MM.1S (cell line): Measurements from ENCODE around the gene GAPT.

ENCODE experiments used
- DNase-seq: peaks from one replicate; pipeline ENCODE4 v3.0.0-alpha.2; 2015
- H2AFZ ChIP-seq: fragments of 300-600 bp; sonication (generic); 2 replicates; pipeline ENCODE4 v1.6.0; 2016; ENCODE audit warnings: antibody characterized with exemption, low read length
- H3F3A ChIP-seq: fragments of 300-600 bp; sonication (generic); 2 replicates; pipeline ENCODE4 v1.6.1; 2016; ENCODE audit warnings: mild to moderate bottlenecking, antibody characterized with exemption, low read length, moderate library complexity, mixed read lengths; ENCODE audit not compliant: insufficient read depth
- H3K27ac ChIP-seq: fragments of 300-600 bp; sonication (generic); 2 replicates; pipeline ENCODE4 v1.5.1; 2016; ENCODE audit warnings: mild to moderate bottlenecking, low read length
- H3K27me3 ChIP-seq: fragments of 300-600 bp; sonication (generic); replicated peaks from 2 replicates; pipeline ENCODE4 v1.6.0; 2016; ENCODE audit warnings: low read length; ENCODE audit not compliant: insufficient read depth
- H3K36me3 ChIP-seq: fragments of 300-600 bp; sonication (generic); replicated peaks from 2 replicates; pipeline ENCODE4 v1.6.1; 2016; ENCODE audit warnings: mild to moderate bottlenecking, low read length, mixed read lengths; ENCODE audit not compliant: insufficient read depth
- H3K4me1 ChIP-seq: fragments of 300-600 bp; sonication (generic); 2 replicates; pipeline ENCODE4 v1.6.1; 2016; ENCODE audit warnings: low read length, mixed read lengths
- H3K4me2 ChIP-seq: fragments of 300-600 bp; sonication (generic); 2 replicates; pipeline ENCODE4 v1.6.0; 2016; ENCODE audit warnings: low read depth, low read length
- H3K4me3 ChIP-seq: fragments of 300-600 bp; sonication (generic); 2 replicates; pipeline ENCODE4 v1.5.1; 2016; ENCODE audit warnings: low read length, mixed read lengths
- H3K79me2 ChIP-seq: fragments of 300-600 bp; sonication (generic); 2 replicates; pipeline ENCODE4 v1.6.1; 2016; ENCODE audit warnings: mixed run types, low read length, mixed read lengths
- H3K9ac ChIP-seq: fragments of 300-600 bp; sonication (generic); 2 replicates; pipeline ENCODE4 v1.6.1; 2016; ENCODE audit warnings: low read length, mixed read lengths
- H3K9me2 ChIP-seq: fragments of 300-600 bp; sonication (generic); replicated peaks from 2 replicates; pipeline ENCODE4 v1.6.1; 2016; ENCODE audit warnings: mild to moderate bottlenecking, low read length, mixed read lengths; ENCODE audit not compliant: insufficient read depth
- H3K9me3 ChIP-seq: fragments of 300-600 bp; sonication (generic); replicated peaks from 2 replicates; pipeline ENCODE4 v1.6.1; 2016; ENCODE audit warnings: mild to moderate bottlenecking, low read length, mixed read lengths; ENCODE audit not compliant: insufficient read depth
- H4K20me1 ChIP-seq: fragments of 300-600 bp; sonication (generic); 2 replicates; pipeline ENCODE4 v1.6.1; 2016; ENCODE audit warnings: mild to moderate bottlenecking, low read length, moderate library complexity, mixed read lengths; ENCODE audit not compliant: insufficient read depth
- EZH2 ChIP-seq: fragments of 300-600 bp; sonication (generic); optimal IDR thresholded peaks from 2 replicates; pipeline ENCODE3; 2017; ENCODE audit warnings: low read depth, mild to moderate bottlenecking, antibody characterized with exemption, low read length, mixed read lengths
- EZH2phosphoT487 ChIP-seq: fragments of 300-600 bp; sonication (generic); IDR thresholded peaks from 2 replicates; pipeline ENCODE4 v1.6.1; 2018; ENCODE audit warnings: antibody characterized with exemption, low read length
- TF ChIP-seq, protein P1 (sequence below): fragments of 300-600 bp; sonication (generic); IDR thresholded peaks from 2 replicates; pipeline ENCODE4 v1.5.1; 2016; ENCODE audit warnings: antibody characterized with exemption, low read length, mixed read lengths

GAPT gene

DNA sequence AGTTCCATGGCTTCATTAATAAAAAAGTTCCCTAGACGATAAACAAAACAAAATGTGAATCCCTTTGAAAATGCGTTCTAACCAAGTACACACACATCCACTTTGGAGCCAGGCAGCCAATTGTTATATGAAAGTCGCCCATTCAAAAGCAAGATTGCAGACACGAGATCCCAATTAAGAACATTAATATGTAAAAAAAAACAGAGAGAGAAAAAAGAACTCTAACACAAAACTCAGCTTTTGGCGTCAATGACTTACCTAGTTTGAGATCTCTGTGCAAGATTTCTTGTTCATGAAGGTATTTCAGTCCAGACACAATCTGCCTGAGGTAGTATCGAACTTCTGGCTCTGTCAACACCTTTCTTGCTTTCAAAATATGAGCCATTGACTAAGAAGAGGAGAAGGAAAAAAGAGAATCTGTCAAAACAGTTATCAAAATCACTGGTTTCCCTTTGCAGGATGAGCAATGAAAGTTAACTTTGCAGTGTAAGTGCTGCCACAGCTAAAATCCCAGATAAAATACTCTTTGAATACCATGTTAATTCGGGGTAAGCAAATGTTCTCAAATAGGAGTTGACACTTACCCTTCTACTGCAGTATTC is 33.0 kb upstream of the GAPT start:
- peak overlapping the region; percentile 88 for H3K4me3 ChIP-seq
- peak overlapping the region; percentile 93 for H3K4me2 ChIP-seq
- H4K20me1 ChIP-seq: no peaks in the 10 kb centered on the region
- H3F3A ChIP-seq: peaks cover 3% of the 10 kb centered on the region; the same call in 1 of the 2 replicates
- peaks cover 11% of the 10 kb centered on the region for H3K79me2 ChIP-seq
- no peaks in the 10 kb centered on the region; the same call in 1 of the 2 replicates for H3K36me3 ChIP-seq
- DNase-seq: no peak
- H3K9me2 ChIP-seq: no peaks in the 10 kb centered on the region
- no peak overlapping the region for H2AFZ ChIP-seq
- peaks cover 23% of the 10 kb centered on the region for H3K4me1 ChIP-seq
- no peak overlapping the region for H3K27ac ChIP-seq
- H3K9ac ChIP-seq: peak overlapping the region; percentile 85; the same call in 1 of the 2 replicates
- no peaks in the 10 kb centered on the region for H3K27me3 ChIP-seq
- H3K9me3 ChIP-seq: no peaks in the 10 kb centered on the region
- TF ChIP-seq, protein P1, sequence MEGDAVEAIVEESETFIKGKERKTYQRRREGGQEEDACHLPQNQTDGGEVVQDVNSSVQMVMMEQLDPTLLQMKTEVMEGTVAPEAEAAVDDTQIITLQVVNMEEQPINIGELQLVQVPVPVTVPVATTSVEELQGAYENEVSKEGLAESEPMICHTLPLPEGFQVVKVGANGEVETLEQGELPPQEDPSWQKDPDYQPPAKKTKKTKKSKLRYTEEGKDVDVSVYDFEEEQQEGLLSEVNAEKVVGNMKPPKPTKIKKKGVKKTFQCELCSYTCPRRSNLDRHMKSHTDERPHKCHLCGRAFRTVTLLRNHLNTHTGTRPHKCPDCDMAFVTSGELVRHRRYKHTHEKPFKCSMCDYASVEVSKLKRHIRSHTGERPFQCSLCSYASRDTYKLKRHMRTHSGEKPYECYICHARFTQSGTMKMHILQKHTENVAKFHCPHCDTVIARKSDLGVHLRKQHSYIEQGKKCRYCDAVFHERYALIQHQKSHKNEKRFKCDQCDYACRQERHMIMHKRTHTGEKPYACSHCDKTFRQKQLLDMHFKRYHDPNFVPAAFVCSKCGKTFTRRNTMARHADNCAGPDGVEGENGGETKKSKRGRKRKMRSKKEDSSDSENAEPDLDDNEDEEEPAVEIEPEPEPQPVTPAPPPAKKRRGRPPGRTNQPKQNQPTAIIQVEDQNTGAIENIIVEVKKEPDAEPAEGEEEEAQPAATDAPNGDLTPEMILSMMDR: no peak
- TF ChIP-seq EZH2: no peak
- no peak for TF ChIP-seq EZH2phosphoT487

DNA sequence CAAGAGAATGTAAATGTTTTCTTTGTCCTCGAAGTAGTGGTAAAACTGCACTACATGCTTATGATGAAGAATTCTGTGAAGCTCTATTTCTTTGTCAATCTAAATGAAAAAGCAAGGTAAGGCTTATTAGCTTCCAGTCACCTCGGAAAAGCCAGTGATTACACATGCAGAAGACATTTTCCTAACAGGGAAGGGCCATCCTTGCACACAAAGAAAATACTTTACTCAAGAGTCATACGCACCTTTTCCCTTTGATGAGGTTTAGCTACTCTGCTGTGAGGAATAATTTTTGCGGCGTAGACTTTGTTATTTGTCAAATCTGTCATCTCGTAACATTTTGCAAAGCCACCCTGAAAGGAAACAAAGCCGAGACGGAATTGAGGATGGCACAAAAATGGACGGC is 32.5 kb upstream of the GAPT start:
- peak overlapping the region; percentile 93 for H3K4me2 ChIP-seq
- TF ChIP-seq, protein P1: no peak
- TF ChIP-seq EZH2phosphoT487 (no peak), EZH2 (no peak)
- peaks cover 3% of the 10 kb centered on the region; the same call in 1 of the 2 replicates for H3F3A ChIP-seq
- no peaks in the 10 kb centered on the region for H3K9me3 ChIP-seq
- H3K9me2 ChIP-seq: no peaks in the 10 kb centered on the region
- no peaks in the 10 kb centered on the region for H3K27me3 ChIP-seq
- H3K4me3 ChIP-seq: peak overlapping the region; percentile 88
- no peak overlapping the region for H3K27ac ChIP-seq
- H4K20me1 ChIP-seq: no peaks in the 10 kb centered on the region
- no peak for DNase-seq
- no peaks in the 10 kb centered on the region; the same call in 1 of the 2 replicates for H3K36me3 ChIP-seq
- peak overlapping the region; percentile 85; the same call in 1 of the 2 replicates for H3K9ac ChIP-seq
- H3K4me1 ChIP-seq: peaks cover 23% of the 10 kb centered on the region
- H2AFZ ChIP-seq: no peak overlapping the region
- H3K79me2 ChIP-seq: peaks cover 11% of the 10 kb centered on the region

DNA sequence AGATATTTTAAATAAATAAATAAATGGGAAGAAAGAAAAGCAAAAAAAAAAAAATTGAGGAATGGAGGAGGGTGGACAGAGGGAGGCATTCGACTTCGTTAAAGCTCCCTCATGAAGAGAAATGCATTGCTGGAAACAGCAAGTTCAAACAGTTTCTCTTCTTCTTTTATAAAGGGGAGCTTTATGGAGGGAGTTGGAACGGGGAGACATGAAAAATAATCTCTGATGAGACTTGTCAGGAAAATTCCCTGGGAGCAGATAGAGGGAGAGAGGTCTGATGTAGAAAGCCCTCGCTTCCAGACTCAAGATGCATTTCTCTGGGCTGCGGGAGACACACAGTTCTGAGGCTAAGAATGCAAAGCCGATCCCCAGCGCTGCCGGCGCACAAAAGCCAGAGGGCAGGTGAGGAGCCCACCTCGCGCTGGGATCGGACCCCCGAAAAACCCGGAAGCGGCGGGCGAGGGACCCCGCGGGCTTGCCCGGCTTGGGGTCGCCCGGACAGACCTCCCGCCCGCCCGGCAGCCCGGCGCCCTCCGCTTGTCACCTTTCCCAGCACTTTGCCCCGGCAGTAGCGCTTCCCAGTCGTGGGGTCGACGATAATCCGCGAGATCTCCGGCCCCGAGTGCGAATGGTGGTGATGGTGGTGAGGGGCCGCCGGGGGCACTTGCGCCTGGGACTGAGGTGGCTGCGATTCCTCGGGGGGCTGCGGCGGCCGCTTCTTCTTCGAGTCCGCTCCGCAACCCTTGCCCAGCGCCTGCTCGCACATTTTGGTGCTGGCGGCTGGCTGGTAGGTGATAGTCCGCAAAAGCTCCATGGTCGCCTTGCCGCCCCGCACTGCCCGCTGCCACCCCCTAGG is 31.9 kb upstream of the GAPT start:
- Histone ChIP-seq H3K4me3 (peak overlapping the region; percentile 88), H2AFZ (peak overlapping the region; percentile 97), H4K20me1 (no peaks in the 10 kb centered on the region), H3K27ac (peak overlapping the region; percentile 74; the same call in 1 of the 2 replicates), H3K9me2 (no peaks in the 10 kb centered on the region), H3F3A (peaks cover 3% of the 10 kb centered on the region; the same call in 1 of the 2 replicates), H3K36me3 (no peaks in the 10 kb centered on the region; the same call in 1 of the 2 replicates), H3K27me3 (no peaks in the 10 kb centered on the region), H3K4me2 (peak overlapping the region; percentile 93), H3K9ac (peak overlapping the region; percentile 85), H3K4me1 (peaks cover 23% of the 10 kb centered on the region), H3K79me2 (peaks cover 11% of the 10 kb centered on the region), H3K9me3 (no peaks in the 10 kb centered on the region)
- DNase-seq: peak; percentile 44
- TF ChIP-seq, protein P1: no peak
- TF ChIP-seq EZH2phosphoT487: no peak
- TF ChIP-seq EZH2: no peak
